GM21367 (cell line): ENCODE measurements around the gene ZFP36.
A peak's percentile ranks its signal among the peaks of the same experiment; 100 is the strongest.

Experiments
- ATAC-seq: cut with Tn5 transposase; IDR thresholded peaks from one replicate; pipeline ENCODE4 v1.9.1; 2021; ENCODE audit not compliant: unreplicated experiment

The ZFP36 gene

DNA sequence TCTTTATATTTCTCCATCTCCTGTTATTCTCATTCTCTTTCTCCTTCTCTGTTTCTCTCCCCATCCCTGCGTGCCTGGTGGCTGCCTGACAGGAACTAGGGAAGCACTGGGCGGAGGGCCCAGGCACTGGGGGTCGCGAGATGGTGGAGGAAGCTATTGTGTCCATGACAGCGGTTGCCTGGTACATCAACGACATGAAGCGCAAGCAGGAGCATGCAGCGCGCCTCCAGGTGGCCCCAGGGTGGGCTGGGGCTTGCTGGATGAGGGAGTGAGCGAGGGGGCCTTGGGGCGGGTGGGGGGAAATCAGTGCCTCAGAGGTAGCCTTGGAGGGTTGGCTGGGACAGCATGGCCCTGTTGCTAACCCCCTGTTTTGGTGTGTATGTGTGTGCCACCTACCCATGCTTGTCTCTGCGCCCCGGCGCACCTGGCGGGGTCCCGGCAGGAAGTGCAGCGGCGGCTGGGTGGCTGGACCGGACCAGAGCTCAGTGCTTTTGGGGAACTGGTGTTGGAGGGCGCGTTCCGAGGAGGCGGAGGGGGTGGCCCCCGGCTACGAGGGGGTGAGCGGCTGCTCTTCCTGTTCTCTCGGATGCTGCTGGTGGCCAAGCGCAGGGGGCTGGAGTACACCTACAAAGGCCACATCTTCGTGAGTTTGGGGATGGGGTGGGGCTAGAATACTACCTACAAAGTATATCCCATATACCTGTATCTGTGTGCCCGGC is 11.0 kb downstream of the ZFP36 start:
- no peak for ATAC-seq

DNA sequence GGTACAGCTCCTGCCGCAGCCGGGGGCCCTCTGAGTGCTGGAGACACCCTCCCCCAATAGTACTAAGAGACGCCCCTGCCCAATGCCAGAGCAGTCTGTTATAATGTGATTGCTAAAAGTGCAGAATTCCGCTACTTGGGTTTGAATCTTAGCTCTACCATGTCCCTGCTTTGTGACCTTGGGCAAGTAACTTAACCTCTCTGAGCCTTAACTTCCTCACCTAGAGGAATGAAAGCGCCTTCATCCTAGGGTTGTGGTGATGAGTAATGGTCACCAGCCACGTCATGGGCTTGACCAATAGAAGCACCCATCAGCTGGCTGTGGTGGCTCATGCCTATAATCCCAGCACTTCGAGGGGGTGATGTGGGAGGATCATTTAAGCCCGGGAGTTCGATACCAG is 12.4 kb downstream of the ZFP36 start:
- no peak for ATAC-seq

DNA sequence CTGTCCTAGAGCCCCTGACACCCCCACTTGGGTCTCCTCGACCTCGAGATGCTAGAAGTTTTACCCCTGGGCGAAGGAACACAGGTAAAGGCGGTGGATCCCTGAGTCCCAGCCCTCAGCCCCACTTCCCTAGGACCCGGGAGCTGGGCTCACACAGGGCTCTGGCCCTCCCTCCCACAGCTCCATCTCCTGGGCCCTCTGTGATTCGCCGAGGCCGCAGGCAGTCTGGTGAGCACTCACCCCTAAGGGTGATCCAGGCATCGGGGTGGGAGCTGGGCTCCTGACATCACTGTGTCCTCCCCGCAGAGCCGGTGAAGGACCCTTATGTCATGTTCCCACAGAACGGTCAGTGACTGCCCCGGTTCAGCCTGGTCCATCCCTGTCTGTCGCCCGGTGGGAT is 14.1 kb downstream of the ZFP36 start:
- ATAC-seq, result no peak

DNA sequence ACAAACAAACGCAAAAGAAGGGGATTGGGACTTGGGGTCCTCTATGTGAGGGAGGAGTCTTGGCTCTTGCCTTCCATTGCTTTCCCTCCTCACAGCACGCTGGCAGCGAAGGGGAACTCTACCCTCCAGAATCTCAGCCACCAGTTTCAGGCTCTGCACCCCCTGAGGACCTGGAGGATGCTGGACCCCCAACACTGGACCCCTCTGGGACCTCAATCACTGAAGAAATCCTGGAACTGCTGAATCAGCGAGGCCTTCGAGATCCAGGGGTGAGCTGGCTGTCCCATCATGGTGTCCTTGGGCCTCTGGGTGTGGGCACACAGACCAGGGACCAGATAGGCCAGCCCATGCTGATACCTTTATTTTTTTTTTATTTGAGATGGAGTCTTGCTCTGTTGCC is 15.4 kb downstream of the ZFP36 start:
- ATAC-seq, result no peak

DNA sequence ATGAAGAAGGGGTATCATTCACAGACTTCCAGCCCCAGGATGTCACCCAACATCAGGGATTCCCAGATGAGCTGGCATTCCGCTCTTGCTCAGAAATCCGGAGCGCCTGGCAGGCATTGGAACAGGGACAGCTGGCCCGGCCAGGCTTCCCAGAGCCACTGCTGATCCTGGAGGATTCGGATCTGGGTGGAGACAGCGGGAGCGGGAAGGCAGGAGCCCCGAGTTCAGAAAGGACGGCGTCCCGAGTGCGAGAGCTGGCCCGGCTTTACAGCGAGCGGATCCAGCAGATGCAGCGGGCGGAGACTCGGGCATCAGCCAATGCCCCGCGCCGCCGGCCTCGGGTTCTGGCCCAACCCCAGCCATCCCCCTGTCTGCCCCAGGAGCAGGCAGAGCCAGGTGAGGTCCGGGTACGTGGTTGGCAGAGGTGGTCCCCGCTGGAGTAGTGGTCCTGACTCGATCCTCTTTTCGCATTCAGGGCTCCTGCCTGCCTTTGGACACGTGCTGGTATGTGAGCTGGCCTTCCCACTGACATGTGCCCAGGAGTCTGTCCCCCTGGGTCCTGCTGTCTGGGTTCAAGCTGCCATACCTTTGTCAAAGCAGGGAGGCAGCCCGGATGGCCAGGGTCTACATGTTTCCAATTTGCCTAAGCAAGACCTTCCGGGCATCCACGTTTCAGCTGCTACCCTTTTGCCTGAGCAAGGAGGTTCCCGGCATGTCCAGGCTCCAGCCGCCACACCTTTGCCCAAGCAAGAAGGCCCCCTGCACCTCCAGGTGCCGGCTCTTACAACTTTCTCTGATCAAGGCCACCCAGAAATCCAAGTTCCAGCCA is 16.8 kb downstream of the ZFP36 start:
- no peak for ATAC-seq

DNA sequence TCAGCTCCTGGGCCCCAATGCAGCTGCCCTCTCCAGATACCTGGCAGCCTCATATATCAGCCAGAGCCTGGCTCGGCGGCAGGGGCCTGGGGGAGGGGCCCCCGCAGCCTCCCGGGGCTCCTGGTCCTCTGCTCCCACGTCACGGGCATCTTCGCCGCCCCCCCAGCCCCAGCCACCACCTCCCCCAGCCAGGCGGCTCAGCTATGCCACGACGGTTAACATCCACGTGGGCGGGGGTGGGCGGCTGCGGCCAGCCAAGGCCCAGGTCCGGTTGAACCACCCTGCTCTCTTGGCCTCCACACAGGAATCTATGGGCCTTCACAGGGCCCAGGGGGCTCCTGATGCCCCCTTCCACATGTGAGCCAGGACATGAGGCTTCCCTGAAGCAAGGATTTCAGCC is 18.3 kb downstream of the ZFP36 start:
- no peak for ATAC-seq

DNA sequence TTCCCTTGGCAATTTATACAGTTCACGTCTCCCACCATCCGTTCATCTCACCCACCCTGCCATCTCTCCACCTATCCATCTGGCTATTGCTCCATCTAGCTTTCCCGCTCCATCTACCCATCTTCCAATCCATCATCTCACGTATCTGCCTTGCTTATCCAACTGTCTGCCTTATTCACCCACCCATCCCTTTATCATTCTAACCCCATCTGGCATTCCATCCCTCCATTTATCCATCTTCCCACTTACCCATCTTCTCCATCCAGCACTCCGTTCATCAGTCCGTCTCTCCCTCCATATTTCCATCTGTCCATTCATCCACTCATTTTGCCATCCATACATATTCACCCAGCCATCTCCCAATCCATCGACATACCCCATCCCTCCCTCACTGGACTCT is 19.1 kb downstream of the ZFP36 start:
- ATAC-seq, result no peak

DNA sequence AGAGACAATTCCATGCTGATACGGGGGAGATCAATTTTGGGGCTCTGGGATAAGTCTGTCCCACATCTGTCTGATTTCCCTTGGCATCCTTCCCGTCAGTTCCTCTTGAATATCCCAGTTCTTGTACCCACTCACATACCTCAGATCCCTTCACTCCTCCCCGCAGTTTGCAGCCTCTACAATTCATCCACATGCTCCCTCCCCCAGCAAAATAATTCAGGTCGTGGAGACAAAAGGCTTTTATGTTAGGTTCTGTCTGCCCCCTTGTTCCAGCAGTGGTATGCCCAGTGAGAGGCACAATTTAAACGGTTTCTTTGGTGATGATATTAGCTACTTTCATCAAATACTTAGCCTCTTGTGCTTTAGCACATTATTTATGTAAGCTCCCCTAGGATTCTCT is 19.5 kb downstream of the ZFP36 start:
- no peak for ATAC-seq

DNA sequence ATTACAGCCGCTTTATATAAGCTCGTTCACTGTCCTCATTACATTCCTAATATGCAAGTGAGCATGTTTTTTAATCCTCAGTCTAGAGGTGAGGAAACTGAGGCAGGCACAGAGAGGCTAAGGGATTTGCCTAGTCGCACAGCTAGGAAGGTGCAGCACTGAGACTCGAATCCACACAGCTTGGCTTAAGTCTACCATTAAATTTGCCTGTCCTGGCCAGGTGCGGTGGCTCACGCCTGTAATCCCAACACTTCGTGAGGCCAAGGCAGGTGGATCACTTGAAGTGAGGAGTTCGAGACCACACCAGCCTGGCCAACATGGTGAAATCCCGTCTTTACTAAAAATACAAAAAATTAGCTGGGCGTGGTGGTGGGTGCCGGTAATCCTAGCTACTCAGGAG is 21.1 kb downstream of the ZFP36 start:
- no peak for ATAC-seq

DNA sequence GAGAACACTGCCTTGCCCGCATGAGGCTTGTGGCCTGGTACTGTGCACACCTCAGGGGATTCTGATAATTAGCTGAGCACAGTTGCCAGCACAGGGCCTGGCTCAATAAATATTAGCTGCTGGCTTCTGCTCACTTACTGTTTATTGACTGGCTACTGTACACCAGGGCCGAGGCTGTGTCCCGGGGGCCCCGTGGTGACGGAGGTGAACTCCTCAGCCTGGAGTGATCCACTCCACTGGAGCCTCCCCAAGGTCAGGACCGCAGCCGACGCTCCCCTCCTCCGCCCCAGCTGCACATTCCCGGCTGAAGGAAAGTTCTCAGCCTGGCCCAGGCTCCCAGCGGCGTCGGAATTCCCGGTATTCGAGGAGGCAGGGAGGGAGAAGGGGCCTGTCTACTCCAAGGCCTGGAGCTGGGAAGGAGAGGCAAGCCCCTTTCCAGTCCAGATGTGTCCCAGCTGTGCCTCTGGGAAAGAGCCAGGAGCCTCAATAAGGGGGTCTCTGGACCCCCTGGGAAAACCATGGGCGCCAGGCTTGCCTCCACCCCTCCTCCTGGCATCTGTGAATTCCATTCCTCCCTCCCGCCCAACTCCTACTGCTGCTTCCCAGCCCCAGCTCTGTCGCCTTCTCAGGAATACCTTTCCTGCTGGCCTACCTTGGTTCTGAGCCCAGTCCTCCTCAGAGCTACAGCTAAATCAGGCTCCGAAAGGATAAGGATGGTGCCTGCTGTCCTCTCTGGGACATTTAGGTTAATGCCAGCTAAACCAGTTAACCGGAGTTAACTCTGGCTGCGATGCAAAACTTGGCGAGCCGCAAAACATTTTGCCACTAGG is 21.9 kb downstream of the ZFP36 start:
- ATAC-seq, result no peak

DNA sequence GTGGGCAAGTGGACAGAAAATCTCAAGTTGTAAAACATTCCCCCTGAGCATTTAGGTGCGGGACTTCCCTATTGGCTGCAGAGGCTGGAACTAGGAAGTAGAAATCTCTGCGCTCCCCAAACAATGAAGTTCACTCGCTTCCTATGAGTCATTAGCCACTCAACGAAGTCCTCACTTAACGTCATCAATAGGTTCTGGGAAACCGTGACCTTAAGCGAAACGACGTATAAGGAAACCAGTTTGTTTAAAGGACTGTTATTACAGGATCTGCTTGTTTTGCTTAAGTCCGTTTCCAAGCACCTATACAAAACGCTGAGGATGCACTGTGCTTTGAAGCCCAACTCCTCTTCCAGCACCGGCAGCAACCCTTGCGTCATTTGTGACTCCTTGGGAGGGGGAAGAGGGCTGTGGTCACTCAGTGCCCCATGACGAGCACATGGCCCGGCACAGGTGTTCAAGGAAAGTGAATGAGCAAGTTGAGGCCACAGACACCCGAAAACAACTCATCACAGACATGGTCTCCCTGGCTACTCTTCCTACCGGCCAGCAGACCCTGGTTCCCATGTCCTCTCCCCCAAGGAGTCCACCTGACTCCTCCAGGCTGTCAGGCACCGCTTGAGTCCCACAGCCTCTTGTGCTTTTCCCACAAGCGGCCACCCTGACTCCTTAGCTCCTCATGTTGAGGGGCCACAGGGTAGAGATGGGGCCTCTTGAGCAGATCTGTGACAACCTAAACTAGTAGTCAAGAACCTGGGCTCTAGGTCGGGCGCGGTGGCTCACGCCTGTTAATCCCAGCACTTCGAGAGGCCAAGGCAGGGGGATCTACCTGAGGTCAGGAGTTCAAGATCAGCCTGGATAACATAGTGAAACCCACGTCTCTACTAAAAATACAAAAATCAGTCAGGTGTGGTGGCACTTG is 24.3 kb downstream of the ZFP36 start:
- ATAC-seq, result no peak

DNA sequence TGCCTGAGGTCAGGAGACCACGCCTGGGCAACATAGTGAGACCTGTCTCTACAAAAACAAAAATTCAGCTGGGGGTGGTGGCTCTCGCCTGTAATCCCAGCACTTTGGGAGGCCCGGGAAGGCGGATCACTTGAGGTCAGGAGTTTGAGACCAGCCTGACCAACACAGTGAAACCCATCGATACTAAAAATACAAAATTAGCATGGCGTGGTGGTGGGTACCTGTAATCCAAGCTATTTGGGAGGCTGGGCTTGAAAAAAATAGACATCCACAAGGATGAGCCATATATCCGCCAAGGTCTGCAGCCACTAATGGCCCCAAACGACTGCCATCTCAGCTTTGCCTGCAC is 26.0 kb downstream of the ZFP36 start:
- ATAC-seq, result no peak

DNA sequence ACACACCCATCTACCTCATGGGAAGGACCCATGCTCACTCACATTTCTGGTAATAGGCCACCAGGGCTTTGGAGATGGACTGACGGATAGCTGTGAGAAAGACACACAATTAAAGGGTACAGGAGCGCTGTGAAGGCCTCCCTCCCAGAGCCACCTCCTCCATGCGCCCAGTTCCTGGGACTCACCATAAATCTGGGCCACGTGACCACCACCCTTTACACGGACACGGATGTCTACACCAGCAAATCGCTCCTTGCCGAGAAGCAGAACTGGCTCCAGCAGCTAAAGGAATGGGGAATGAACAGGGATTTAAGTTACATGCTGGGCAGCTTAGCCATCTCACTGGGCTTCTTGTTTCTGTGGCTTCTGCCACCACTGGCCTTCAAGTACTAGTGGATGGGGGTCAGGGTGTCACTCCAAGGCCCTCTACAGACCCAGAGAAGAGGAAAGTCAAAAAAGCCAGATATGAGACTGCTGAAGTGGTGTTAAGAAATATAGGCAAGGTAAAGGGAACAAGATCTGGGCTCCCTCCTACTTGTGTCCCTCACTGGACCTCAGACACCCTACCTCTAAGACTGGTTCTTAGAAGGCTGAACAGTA is 26.9 kb downstream of the ZFP36 start:
- ATAC-seq, result no peak

DNA sequence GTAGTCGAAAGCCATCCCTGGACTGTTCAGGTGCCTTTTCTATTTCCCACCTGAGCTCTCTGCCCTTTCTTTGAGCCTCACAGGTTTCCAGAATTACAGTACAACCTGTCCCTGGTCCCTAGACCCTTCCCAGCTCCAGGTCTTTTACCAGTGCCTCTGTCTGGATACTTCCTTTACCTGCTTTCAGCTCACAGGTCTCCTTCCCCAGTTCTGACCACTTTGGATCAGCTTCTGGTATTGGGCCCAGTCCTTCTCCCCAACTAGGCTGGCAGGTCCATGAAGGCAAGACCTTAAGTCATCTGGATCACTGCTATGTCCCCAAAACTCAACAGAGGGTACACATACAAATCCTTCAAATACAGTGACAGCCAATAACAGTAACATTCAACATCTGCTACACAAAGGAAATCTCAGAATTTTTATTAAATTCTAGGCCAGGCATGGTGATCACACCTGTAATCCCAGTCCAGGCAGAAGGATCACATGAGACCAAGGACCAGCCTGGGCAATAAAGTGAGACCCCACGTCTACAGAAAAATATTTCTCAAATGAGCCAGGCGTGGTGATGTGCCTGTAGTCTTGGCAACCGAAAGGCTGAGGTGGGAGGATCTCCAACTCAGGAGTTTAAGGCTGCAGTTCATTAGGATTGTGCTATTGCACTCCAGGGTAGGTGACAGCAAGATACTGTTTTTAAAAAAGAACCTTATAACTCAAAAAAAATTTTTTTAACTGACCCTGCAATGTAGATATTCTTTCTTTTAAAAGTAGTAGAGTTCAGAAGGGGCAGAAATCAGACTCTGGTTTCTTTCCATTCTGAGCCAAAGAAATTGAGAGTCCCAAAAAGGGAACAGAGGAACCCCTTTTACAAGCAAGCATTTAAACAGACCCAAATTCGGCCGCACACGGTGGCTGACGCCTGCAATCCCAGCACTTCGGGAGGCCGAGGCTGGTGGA is 27.8 kb downstream of the ZFP36 start:
- no peak for ATAC-seq

DNA sequence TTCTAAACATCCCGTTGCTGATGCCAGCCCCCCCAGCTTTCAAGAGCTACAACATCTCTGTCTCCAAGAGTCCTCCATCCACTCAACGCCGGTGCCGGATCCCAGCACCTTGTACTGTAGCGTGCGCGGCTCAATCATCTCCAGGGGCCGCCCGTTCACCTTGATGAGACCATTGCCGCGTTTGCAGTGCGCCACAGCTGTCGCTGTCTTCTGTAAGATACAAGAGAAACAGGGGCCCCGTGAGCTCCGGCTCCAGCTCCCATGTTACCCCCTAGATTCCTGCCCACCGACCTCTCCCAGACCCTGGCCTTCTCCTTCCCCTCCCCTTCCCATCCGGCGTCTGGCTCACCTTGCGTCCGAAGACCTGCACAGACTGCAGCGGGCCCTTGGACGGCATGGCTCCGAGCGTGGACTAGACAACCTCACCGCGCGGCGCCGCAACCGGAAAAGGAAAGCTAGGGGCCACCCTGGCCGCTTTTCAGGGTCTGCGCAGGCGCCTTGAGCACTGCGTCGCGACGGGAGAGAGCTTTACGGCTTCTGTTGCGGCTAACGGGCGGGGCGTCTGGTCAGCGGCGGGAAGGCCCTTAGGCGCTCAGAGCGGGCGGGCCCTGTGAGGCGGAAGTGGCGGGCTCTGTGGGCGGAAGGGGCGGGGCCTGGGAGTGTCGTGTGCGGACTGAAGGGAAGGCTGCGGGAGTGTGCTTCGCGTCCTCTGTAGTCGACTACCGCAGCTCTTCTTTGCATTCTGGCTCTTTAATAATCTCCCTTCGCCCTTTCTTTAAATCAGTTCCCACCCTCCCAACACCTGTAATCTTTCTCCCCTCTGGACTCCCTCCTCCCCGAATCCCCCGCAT is 29.1 kb downstream of the ZFP36 start, which contains the start of gene RPS16:
RPS16 (minus strand) TSS at position 451 of the 851 bp plus-strand sequence; CDS start at position 397, 54 bp downstream.
- peak; percentile 72 for ATAC-seq

DNA sequence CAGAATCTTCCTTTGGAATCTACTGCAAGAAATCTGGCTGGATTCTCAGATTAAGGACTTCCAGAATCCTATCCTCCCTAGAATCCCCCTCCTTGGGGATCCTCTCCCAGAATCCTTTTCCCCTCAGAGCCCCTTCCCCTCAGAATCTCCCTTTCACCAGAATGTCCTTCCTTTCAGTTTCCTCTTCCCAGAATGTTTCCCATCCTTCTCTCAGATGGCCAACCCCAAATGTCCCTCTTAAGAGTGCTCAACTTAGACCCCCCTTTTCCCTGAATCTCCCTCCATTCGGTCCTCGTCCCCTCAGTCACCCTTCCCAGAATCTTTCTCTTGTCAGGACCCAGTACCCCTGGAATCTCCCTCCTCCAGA is 29.7 kb downstream of the ZFP36 start:
- ATAC-seq, result no peak

DNA sequence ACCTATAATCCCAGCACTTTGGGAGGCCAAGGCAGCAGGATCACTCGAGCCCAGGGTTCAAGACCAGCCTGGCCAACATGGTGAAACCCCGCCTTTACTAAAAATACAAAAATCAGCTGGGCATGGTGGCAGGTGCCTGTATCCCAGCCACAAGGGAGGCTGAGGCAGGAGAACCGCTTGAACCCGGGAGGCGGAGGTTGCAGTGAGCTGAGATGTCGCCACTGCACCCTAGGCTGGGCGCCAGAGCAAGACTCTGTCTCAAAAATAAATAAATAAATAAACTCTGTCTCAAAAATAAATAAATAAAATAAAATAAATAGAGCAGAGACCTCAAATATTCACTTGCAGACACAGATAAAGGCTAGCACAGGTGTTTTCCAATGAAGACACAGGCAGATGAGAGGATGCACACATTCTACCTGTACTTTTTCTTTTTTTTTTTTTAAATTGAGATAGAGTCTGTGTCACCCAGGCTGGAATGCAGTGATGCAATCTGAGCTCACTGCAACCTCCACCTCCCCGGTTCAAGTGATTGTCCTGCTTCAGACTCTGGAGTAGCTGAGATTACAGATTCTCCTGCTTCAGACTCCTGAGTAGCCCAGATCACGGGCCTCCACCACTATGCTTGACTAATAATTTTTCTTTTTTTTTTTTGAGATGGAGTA is 31.8 kb downstream of the ZFP36 start:
- no peak for ATAC-seq
